BLaER1 (cell line): ENCODE results near the gene UGT1A10.

ENCODE experiments used
- H3K27ac ChIP-seq: shearing (Covaris generic); formaldehyde crosslinking; 2 replicates; pipeline ENCODE4 v1.8.1; 2022
- H3K27me3 ChIP-seq: shearing (Covaris generic); formaldehyde crosslinking; 2 replicates; pipeline ENCODE4 v1.8.1; 2022
- H3K36me3 ChIP-seq: shearing (Covaris generic); formaldehyde crosslinking; 2 replicates; pipeline ENCODE4 v1.8.1; 2022
- H3K4me1 ChIP-seq: shearing (Covaris generic); formaldehyde crosslinking; 2 replicates; pipeline ENCODE4 v1.8.1; 2022
- H3K4me2 ChIP-seq: shearing (Covaris generic); formaldehyde crosslinking; 2 replicates; pipeline ENCODE4 v1.8.1; 2022
- H3K4me3 ChIP-seq: shearing (Covaris generic); formaldehyde crosslinking; 2 replicates; pipeline ENCODE4 v1.8.1; 2022
- H3K9ac ChIP-seq: shearing (Covaris generic); formaldehyde crosslinking; 2 replicates; pipeline ENCODE4 v1.8.1; 2022
- H3K9me3 ChIP-seq: shearing (Covaris generic); formaldehyde crosslinking; 2 replicates; pipeline ENCODE4 v1.8.1; 2022
- H4K20me1 ChIP-seq: shearing (Covaris generic); formaldehyde crosslinking; 2 replicates; pipeline ENCODE4 v1.8.1; 2022
- Cebpa-rat ChIP-seq: shearing (Covaris generic); IDR thresholded peaks from 2 replicates; pipeline ENCODE4 v1.8.1; 2022

Gene UGT1A10

GRCh38 chr2:233801357-233802131, 165.3 kb downstream of the UGT1A10 start:
- peak overlapping the region; percentile 44 for H3K4me2 ChIP-seq

GRCh38 chr2:233802132-233802815, 166.0 kb downstream of the UGT1A10 start:
- Histone ChIP-seq H3K4me2 (no peak overlapping the region), H3K27ac (no peak overlapping the region), H3K9ac (no peak overlapping the region), H3K27me3 (no peaks in the 10 kb centered on the region), H3K4me1 (peaks cover 9% of the 10 kb centered on the region), H3K9me3 (no peaks in the 10 kb centered on the region), H3K4me3 (no peak overlapping the region), H3K36me3 (no peaks in the 10 kb centered on the region), H4K20me1 (no peaks in the 10 kb centered on the region)
- TF ChIP-seq Cebpa-rat: no peak

More at GRCh38 chr2:233801357-233802131, 165.3 kb downstream of the UGT1A10 start:
- Histone ChIP-seq H3K9me3 (no peaks in the 10 kb centered on the region), H3K27ac (no peak overlapping the region), H3K4me1 (peaks cover 9% of the 10 kb centered on the region), H3K36me3 (no peaks in the 10 kb centered on the region), H4K20me1 (no peaks in the 10 kb centered on the region), H3K4me3 (no peak overlapping the region), H3K27me3 (no peaks in the 10 kb centered on the region), H3K9ac (no peak overlapping the region)
- no peak for TF ChIP-seq Cebpa-rat

GRCh38 chr2:233803292-233803911, 167.2 kb downstream of the UGT1A10 start:
- H3K4me2 ChIP-seq: no peak overlapping the region
- peaks cover 9% of the 10 kb centered on the region for H3K4me1 ChIP-seq
- TF ChIP-seq Cebpa-rat: no peak
- H4K20me1 ChIP-seq: no peaks in the 10 kb centered on the region
- H3K27me3 ChIP-seq: no peaks in the 10 kb centered on the region
- H3K36me3 ChIP-seq: no peaks in the 10 kb centered on the region
- H3K4me3 ChIP-seq: no peak overlapping the region
- H3K9ac ChIP-seq: no peak overlapping the region
- H3K9me3 ChIP-seq: no peaks in the 10 kb centered on the region
- H3K27ac ChIP-seq: no peak overlapping the region

- Histone ChIP-seq H3K27ac (no peak overlapping the region), H3K9ac (no peak overlapping the region), H3K27me3 (no peaks in the 10 kb centered on the region), H3K9me3 (no peaks in the 10 kb centered on the region), H3K36me3 (no peaks in the 10 kb centered on the region), H4K20me1 (no peaks in the 10 kb centered on the region), H3K4me2 (no peak overlapping the region), H3K4me3 (no peak overlapping the region), H3K4me1 (peaks cover 9% of the 10 kb centered on the region)
- TF ChIP-seq Cebpa-rat: no peak
Observed at GRCh38 chr2:233803994-233804393, 167.7 kb downstream of the UGT1A10 start.

- Histone ChIP-seq H4K20me1 (no peaks in the 10 kb centered on the region), H3K9me3 (no peaks in the 10 kb centered on the region), H3K27me3 (no peaks in the 10 kb centered on the region), H3K4me2 (no peak overlapping the region), H3K36me3 (no peaks in the 10 kb centered on the region), H3K9ac (no peak overlapping the region), H3K4me1 (no peaks in the 10 kb centered on the region), H3K27ac (no peak overlapping the region), H3K4me3 (no peak overlapping the region)
- TF ChIP-seq Cebpa-rat: no peak
Observed at GRCh38 chr2:233807215-233807865, 171.1 kb downstream of the UGT1A10 start.

GRCh38 chr2:233807966-233808935, 172.0 kb downstream of the UGT1A10 start:
- H3K36me3 ChIP-seq: no peaks in the 10 kb centered on the region
- no peaks in the 10 kb centered on the region for H4K20me1 ChIP-seq
- no peaks in the 10 kb centered on the region for H3K4me1 ChIP-seq
- no peak overlapping the region for H3K4me2 ChIP-seq
- H3K27ac ChIP-seq: no peak overlapping the region
- H3K4me3 ChIP-seq: no peak overlapping the region
- H3K27me3 ChIP-seq: no peaks in the 10 kb centered on the region
- no peaks in the 10 kb centered on the region for H3K9me3 ChIP-seq
- no peak for TF ChIP-seq Cebpa-rat
- no peak overlapping the region for H3K9ac ChIP-seq

GRCh38 chr2:233810385-233810784, 174.1 kb downstream of the UGT1A10 start:
- Histone ChIP-seq H3K4me2 (no peak overlapping the region), H3K4me1 (no peaks in the 10 kb centered on the region), H3K9me3 (no peaks in the 10 kb centered on the region), H3K4me3 (no peak overlapping the region), H3K9ac (no peak overlapping the region), H3K27me3 (no peaks in the 10 kb centered on the region), H4K20me1 (no peaks in the 10 kb centered on the region), H3K27ac (no peak overlapping the region), H3K36me3 (no peaks in the 10 kb centered on the region)
- TF ChIP-seq Cebpa-rat: no peak

GRCh38 chr2:233811087-233811486, 174.8 kb downstream of the UGT1A10 start:
- no peak overlapping the region for H3K27ac ChIP-seq
- no peak overlapping the region for H3K4me2 ChIP-seq
- H3K4me1 ChIP-seq: no peaks in the 10 kb centered on the region
- no peak for TF ChIP-seq Cebpa-rat
- no peak overlapping the region for H3K4me3 ChIP-seq
- H3K36me3 ChIP-seq: no peaks in the 10 kb centered on the region
- no peak overlapping the region for H3K9ac ChIP-seq
- no peaks in the 10 kb centered on the region for H3K9me3 ChIP-seq
- H4K20me1 ChIP-seq: no peaks in the 10 kb centered on the region
- no peaks in the 10 kb centered on the region for H3K27me3 ChIP-seq

- H3K9ac ChIP-seq: no peak overlapping the region
- H3K4me2 ChIP-seq: no peak overlapping the region
- no peak overlapping the region for H3K27ac ChIP-seq
- H3K4me1 ChIP-seq: peaks cover 5% of the 10 kb centered on the region
- H4K20me1 ChIP-seq: no peaks in the 10 kb centered on the region
- no peaks in the 10 kb centered on the region for H3K36me3 ChIP-seq
- H3K27me3 ChIP-seq: no peaks in the 10 kb centered on the region
- no peaks in the 10 kb centered on the region for H3K9me3 ChIP-seq
- H3K4me3 ChIP-seq: no peak overlapping the region
- no peak for TF ChIP-seq Cebpa-rat
Observed at GRCh38 chr2:233811732-233812131, 175.5 kb downstream of the UGT1A10 start.
